Esophagus (tissue), 2 donors: ENCODE data around the gene IPO9. TPM values are rescaled to one million over a fixed set of nuclear protein-coding genes. Genes with fewer than 3 reads are reported as not detected.
A peak's percentile ranks its signal among the peaks of the same experiment; 100 is the strongest.

Source experiments
- H3K27ac ChIP-seq, 2 donors: one replicate each; pipeline ENCODE4 v1.5.1; 2013; ENCODE audit warnings: low read depth in 2 of 2, mild to moderate bottlenecking in 2 of 2, inconsistent platforms in 1 of 2, low read length in 1 of 2, moderate library complexity in 1 of 2
- H3K27me3 ChIP-seq, 2 donors: one replicate each; pipeline ENCODE4 v1.6.1; 2013; ENCODE audit warnings: low read length in 2 of 2, control low read depth in 1 of 2, mild to moderate bottlenecking in 1 of 2; ENCODE audit not compliant: insufficient read depth in 2 of 2, control insufficient read depth in 1 of 2
- H3K36me3 ChIP-seq, 2 donors: one replicate each; pipeline ENCODE4 v1.6.1; 2013; ENCODE audit warnings: low read length in 1 of 2; ENCODE audit not compliant: control insufficient read depth in 2 of 2, insufficient read depth in 2 of 2
- H3K4me1 ChIP-seq, 2 donors: one replicate each; pipeline ENCODE4 v1.6.1; 2013; ENCODE audit warnings: low read length in 1 of 2; ENCODE audit not compliant: control insufficient read depth in 2 of 2, insufficient read depth in 2 of 2
- H3K4me3 ChIP-seq, 2 donors: one replicate each; pipeline ENCODE4 v1.5.1; 2013; ENCODE audit warnings: low read length in 2 of 2, mild to moderate bottlenecking in 2 of 2, low read depth in 1 of 2, moderate library complexity in 1 of 2
- H3K9me3 ChIP-seq, 2 donors: one replicate each; pipeline ENCODE4 v1.6.1; 2013; ENCODE audit warnings: mild to moderate bottlenecking in 2 of 2, low read depth in 1 of 2, low read length in 1 of 2, moderate library complexity in 1 of 2; ENCODE audit not compliant: control insufficient read depth in 2 of 2, insufficient read depth in 1 of 2
- WGBS, 2 donors: extraction: QIAGEN DNeasy Blood & Tissue Kit; methylation state at CpG; one replicate each; pipeline ENCODE4 v1.1.7; 2013; 5-methylcytosine and 5-hydroxymethylcytosine counted together
- polyA plus RNA-seq, 2 donors: library from polyadenylated mRNA; stranded (reverse); fragments of 200-250 nt; gene quantifications; one replicate each; pipeline ENCODE4 v1.2.3, GENCODE V29; 2013
- donor health status: healthy with polysubstance abuse.
- donor health status: Bipolar disorder and iron deficiency.

The IPO9 gene
- polyA plus RNA-seq, 2 donors: 11.2 to 11.5 TPM

DNA sequence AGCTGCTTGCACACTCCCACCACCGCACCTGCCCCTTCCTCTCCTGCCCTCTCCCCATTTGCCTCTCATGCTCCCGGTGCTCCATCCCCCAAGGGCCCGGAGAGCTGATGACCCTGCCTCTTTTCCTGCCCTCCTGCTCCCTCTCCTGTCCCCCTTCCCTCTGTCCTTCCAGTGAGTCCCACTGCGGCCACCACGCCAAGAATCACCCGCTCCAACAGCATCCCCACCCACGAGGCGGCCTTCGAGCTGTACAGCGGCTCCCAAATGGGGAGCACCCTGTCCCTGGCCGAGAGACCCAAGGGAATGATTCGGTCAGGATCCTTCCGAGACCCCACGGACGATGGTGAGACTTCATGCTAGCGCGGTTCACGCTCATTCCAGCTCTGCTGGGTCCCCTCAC, 40.7 kb upstream of the IPO9 start:
- Histone ChIP-seq H3K36me3 (peaks cover 4 to 21% of the 10 kb centered on the region in 2 donors), H3K4me1 (peaks cover 0 to 7% of the 10 kb centered on the region in 2 donors), H3K4me3 (no peak overlapping the region), H3K9me3 (no peaks in the 10 kb centered on the region), H3K27me3 (no peaks in the 10 kb centered on the region), H3K27ac (no peak overlapping the region)
- 95 to 96% methylated on average over 18 of the region's 18 CpGs for WGBS, 2 donors

DNA sequence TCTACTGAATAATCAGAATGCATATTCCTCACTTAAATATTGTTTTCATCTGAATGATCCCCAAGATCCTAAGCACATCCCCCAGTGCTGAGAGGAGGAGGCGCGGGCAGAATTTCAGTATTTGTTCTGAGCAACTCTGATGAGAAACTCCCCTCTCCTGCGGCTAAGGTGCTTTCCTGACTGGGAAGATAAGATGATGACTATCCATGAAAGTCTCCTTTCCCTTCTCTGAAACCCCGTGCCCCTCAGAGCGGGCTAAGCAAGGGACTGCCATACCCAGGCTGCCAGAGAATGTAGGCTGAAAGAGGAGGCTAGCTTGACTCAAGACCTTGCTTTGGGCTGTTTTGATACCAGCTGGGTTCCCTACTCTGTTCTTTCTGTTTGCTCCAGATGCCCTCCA, 39.7 kb upstream of the IPO9 start:
- Histone ChIP-seq H3K36me3 (peaks cover 4 to 17% of the 10 kb centered on the region in 2 donors), H3K4me3 (no peak overlapping the region), H3K27ac (peak overlapping the region in 1 of 2 donors; percentile 34), H3K9me3 (no peaks in the 10 kb centered on the region), H3K4me1 (peaks cover 0 to 7% of the 10 kb centered on the region in 2 donors), H3K27me3 (no peaks in the 10 kb centered on the region)
- 93 to 97% methylated on average over 5 of the region's 5 CpGs for WGBS, 2 donors

DNA sequence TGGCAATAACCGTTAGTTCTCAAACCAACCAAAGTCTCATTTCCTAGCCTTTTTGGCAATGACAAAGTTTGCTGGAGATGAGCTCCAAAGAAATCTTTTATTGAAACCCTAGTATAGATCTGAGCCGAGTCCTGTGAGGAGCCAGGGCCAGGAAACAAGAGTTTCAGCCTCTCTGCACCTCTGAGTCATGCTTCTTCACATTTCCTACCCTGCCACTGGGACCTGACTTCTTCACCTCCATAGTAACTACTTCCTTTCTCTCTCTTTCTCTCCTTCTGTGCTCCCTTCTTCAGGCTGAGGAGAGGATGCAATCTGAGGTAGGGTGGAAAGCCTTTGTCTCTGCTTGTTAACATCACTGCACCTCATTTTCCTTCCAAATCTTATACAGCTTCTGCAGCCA, 38.7 kb upstream of the IPO9 start:
- peaks cover 8 to 17% of the 10 kb centered on the region in 2 donors for H3K36me3 ChIP-seq
- peaks cover 0 to 7% of the 10 kb centered on the region in 2 donors for H3K4me1 ChIP-seq

DNA sequence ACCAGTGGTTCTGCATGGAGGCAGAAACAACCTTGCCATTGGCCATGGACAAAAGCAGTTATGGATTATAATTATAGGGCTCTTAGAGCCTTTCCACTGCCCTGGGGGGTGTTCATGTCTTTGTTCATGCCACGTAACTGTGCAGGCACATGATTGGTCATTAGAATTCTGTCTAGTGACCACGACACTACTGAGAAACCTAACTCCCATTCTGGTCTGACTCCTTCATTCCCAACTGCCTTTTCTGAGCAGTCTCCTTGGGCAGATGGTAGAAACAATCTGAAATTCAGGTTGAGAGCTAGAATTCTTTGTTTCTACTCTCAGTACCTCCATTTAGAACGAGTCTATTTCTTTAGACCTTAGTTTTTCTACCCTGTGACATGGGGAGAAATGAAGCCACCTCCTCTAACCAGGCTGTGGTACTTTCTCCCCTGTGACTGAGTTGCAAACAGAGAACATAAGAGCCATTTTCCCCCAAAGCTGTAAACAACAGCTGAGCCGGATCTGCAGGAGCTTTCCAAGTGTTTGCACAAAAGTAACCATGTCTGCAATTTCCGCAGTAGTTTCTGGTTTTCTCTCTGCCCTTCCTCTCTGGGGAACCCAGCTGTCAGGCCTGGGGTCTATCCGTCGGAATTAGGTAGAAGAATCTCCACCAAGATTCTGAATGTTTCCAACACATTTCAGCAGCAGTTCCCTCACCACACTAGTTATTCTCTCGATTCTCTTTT, 37.7 kb upstream of the IPO9 start:
- Histone ChIP-seq H3K9me3 (no peaks in the 10 kb centered on the region), H3K27me3 (no peaks in the 10 kb centered on the region), H3K36me3 (peaks cover 8 to 16% of the 10 kb centered on the region in 2 donors), H3K27ac (peak overlapping the region; percentile 47), H3K4me3 (no peak overlapping the region), H3K4me1 (peaks cover 0 to 7% of the 10 kb centered on the region in 2 donors)
- 51 to 52% methylated on average over 8 of the region's 8 CpGs for WGBS, 2 donors

More for the DNA sequence above, 38.7 kb upstream of the IPO9 start:
- WGBS, 2 donors: 40 to 46% methylated on average over 2 of the region's 2 CpGs
- Histone ChIP-seq H3K9me3 (no peaks in the 10 kb centered on the region), H3K27me3 (no peaks in the 10 kb centered on the region), H3K27ac (peak overlapping the region in 1 of 2 donors; percentile 47), H3K4me3 (no peak overlapping the region)

DNA sequence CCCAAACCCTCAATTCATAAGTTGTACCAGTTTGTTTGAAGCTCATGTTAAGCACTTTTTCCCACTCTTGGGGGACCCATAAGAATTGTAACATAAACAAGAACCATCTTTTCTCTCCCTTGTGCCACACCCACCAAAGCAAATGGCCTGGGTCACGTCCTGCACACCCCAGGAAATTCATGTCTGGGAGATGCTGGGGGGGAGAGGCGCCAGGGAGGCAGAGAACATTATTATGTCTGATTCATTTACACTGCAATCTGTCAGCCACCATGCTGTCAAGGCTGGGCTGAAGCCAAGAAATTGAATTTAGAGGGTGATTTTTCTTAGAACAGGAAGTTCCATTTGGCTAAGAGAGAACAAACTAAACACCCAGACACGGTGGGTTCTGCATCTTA, 37.2 kb upstream of the IPO9 start:
- peaks cover 8 to 11% of the 10 kb centered on the region in 2 donors for H3K36me3 ChIP-seq
- WGBS, 2 donors: 28 to 33% methylated on average over 3 of the region's 3 CpGs
- H3K27ac ChIP-seq: peak overlapping the region; percentile 47 to 55
- H3K4me1 ChIP-seq: peaks cover 0 to 4% of the 10 kb centered on the region in 2 donors
- no peaks in the 10 kb centered on the region for H3K27me3 ChIP-seq
- H3K4me3 ChIP-seq: no peak overlapping the region
- no peaks in the 10 kb centered on the region for H3K9me3 ChIP-seq

DNA sequence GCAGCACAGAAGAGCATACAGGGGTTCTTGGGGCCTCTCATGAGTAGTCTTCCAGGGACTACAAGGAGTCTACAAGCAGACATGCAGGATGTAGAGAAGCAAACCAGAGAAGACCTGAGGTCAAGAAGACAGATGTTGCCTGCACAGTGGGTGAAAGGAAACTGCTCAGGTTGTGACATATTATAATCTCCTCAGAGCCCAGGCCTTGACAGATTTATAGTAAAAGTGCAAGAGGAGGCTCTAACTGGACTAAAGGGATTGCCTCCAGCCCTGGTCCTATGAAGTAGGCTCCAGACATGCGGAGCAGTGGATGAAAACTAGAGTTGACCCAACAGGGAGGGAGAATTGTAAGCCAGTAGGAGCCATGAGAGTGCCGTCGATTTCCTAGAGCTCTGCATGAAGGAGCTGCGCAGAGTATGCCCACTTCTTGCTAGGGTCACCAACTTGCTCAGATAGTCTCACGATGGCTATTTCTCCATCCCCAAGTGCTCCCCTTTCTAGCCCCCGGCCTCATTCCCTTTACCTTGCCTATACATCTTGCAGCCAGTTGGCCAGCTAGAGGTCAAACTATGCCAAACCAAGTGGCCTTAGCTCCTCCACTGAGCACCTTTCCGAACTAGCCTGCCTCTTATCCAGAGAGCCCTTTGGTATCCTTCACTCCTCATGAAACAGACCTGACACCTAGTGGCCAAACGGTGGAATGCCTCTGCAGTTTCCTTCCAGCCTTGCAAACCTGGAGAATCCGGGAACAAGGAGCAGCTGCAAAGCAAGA, 36.2 kb upstream of the IPO9 start:
- Histone ChIP-seq H3K27ac (peak overlapping the region; percentile 45 to 47), H3K36me3 (peaks cover 4 to 10% of the 10 kb centered on the region in 2 donors), H3K4me3 (no peak overlapping the region), H3K9me3 (no peaks in the 10 kb centered on the region), H3K4me1 (peaks cover 0 to 4% of the 10 kb centered on the region in 2 donors), H3K27me3 (no peaks in the 10 kb centered on the region)
- 56 to 60% methylated on average over 9 of the region's 9 CpGs for WGBS, 2 donors

DNA sequence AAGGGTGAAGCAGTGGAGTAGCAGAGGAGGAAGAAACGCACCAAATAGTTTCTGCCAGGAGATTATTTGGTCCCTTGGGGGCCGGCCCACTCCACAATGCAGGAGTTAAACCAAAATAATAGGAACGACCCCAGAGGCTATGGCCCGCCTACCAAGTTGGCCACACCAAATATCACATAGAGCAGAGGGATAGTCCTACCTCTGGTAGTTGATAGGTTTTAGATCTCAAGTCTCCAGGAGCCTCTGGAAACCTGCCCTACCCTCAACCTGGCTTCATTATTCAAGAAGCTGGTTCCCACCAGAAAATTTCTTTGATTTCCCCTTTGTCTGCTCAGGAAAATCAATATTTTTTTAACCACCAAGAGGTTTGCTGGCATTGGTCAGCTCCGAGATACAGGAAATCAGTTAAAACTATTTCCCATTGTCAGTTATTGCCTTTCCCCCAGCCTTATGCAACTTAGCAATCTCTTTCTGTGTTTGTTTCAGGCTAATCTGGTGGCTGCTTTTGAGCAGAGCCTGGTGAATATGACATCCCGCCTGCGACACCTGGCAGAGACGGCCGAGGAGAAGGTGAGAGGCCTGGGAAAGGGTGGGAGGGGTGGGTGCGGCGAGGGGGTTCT, 35.5 kb upstream of the IPO9 start:
- 70 to 73% methylated on average over 11 of the region's 11 CpGs for WGBS, 2 donors
- Histone ChIP-seq H3K27ac (no peak overlapping the region), H3K9me3 (no peaks in the 10 kb centered on the region), H3K4me1 (peaks cover 0 to 4% of the 10 kb centered on the region in 2 donors), H3K36me3 (peaks cover 4 to 7% of the 10 kb centered on the region in 2 donors), H3K4me3 (no peak overlapping the region), H3K27me3 (no peaks in the 10 kb centered on the region)

DNA sequence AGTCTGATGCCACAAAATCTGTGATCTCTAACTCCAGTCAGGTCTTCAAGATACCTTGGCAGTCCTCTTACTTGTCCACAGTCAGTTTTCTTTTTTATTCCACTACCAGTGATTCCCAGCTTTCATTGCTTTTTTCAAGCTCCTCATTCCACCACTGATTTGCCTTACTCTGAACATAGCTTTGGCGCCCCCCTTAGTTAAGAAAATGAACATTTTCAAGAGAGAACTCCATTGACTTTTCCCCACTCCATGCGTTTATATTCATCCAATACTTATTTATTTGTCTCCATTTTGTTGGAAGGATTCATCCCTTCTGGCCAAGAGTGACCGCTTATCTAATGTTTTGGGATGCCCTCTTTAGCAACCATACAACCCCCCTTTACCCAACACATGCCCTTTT, 33.9 kb upstream of the IPO9 start:
- Histone ChIP-seq H3K9me3 (no peaks in the 10 kb centered on the region), H3K4me3 (no peak overlapping the region), H3K4me1 (peaks cover 0 to 4% of the 10 kb centered on the region in 2 donors), H3K36me3 (peaks cover 4 to 6% of the 10 kb centered on the region in 2 donors), H3K27ac (no peak overlapping the region), H3K27me3 (no peaks in the 10 kb centered on the region)
- 73 to 79% methylated on average over 3 of the region's 3 CpGs for WGBS, 2 donors

DNA sequence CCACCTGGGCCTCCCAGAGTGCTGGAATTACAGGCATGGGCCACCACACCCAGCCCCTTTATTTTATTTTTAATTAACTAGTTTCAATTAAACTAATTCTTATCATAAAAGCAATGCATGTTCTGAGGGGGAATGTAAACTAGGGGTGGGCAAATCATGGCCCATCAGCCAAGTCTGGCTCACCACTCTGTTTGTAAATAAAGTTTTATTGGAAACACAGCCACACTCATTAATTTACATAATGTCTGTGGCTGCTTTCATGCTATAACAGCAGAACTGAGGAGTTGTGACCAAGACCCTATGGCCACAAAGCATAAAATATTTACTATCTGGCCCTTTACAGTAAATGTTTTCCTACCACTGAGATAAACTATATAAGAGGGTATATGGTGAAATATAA, 28.7 kb upstream of the IPO9 start:
- Histone ChIP-seq H3K27me3 (no peaks in the 10 kb centered on the region), H3K4me1 (no peaks in the 10 kb centered on the region), H3K36me3 (peaks cover 4% of the 10 kb centered on the region in 2 donors), H3K9me3 (no peaks in the 10 kb centered on the region), H3K4me3 (no peak overlapping the region), H3K27ac (no peak overlapping the region)
